HCT116 (cell line): ENCODE data around the gene ZPBP. TPM values are rescaled to one million over a fixed set of nuclear protein-coding genes. Genes with fewer than 3 reads are reported as not detected.

Experiments
- ATAC-seq: fragments of 200-7000 bp; cut with Tn5 transposase; 2 replicates; pipeline ENCODE4 v1.9.1; 2020; ENCODE audit warnings: mild to moderate bottlenecking, moderate library complexity
- BruUV-seq: library from RNA; stranded (reverse); fragments of 400-500 nt; replicated peaks from 2 replicates; lab custom pipeline; 2021; lab: Mats Ljungman, UMichigan
- CTCF ChIA-PET: fragments of 300-600 bp; sonication (Branson Sonifier 250); formaldehyde crosslinking; loops from one replicate; lab custom pipeline; 2021; ENCODE audit warnings: antibody characterized with exemption; lab: Charles Lee
- POLR2A ChIA-PET: fragments of 300-600, 350-600 bp; sonication (Branson Sonifier 250); formaldehyde crosslinking; loops from one replicate; lab custom pipeline; 2021; ENCODE audit warnings: antibody characterized with exemption; lab: Charles Lee
- RAD21 ChIA-PET, 2 experiments: fragments of 300-600 bp; sonication (Branson Sonifier 250); formaldehyde crosslinking; loops; one replicate each; lab custom pipeline; 2023; ENCODE audit warnings: low total read pairs in 2 of 2; ENCODE audit not compliant: uncharacterized antibody in 2 of 2, unreplicated experiment in 2 of 2, low non-redundant PET in 1 of 2; lab: Charles Lee
- DNase-seq: peaks from one replicate; pipeline ENCODE4 v3.0.0-alpha.2; 2010; ENCODE audit warnings: low read depth, low spot score
- H2AFZ ChIP-seq: fragments of 200-600 bp; shearing (Covaris generic), sonication (generic); 2 replicates; pipeline ENCODE4 v1.6.1; 2017; ENCODE audit warnings: low read depth, mixed run types, mixed read lengths, antibody characterized with exemption, low read length; ENCODE audit not compliant: poor library complexity, severe bottlenecking
- H3K27ac ChIP-seq: 2 replicates; pipeline ENCODE4 v1.5.1; 2012; ENCODE audit warnings: low read depth, low read length
- H3K27me3 ChIP-seq: fragments of 200-600 bp; sonication (generic); 2 replicates; pipeline ENCODE4 v1.6.1; 2016; ENCODE audit warnings: mixed run types, low read length, mixed read lengths; ENCODE audit not compliant: insufficient read depth
- H3K36me3 ChIP-seq, 2 experiments: fragments of 200-500 bp in 1 of 2; fragments of 200-600 bp in 1 of 2; sonication (Bioruptor generic) in 1 of 2; sonication (generic) in 1 of 2; 2 replicates each; pipeline versions ENCODE4 v1.5.1 to v1.6.1; 2014 to 2016; ENCODE audit warnings: low read length in 2 of 2, inconsistent platforms in 1 of 2, mixed read lengths in 1 of 2, mixed run types in 1 of 2; ENCODE audit not compliant: insufficient read depth in 2 of 2, control insufficient read depth in 1 of 2
- H3K4me1 ChIP-seq, 2 experiments: fragments of 200-600 bp in 1 of 2; sonication (generic) in 1 of 2; 2 replicates each; pipeline versions ENCODE4 v1.5.1 to v1.6.1; 2012 to 2017; ENCODE audit warnings: low read length in 2 of 2, inconsistent platforms in 1 of 2, mild to moderate bottlenecking in 1 of 2, mixed read lengths in 1 of 2, mixed run types in 1 of 2, moderate library complexity in 1 of 2; ENCODE audit not compliant: insufficient read depth in 2 of 2, control insufficient read depth in 1 of 2
- H3K4me2 ChIP-seq: fragments of 200-600 bp; sonication (generic); 2 replicates; pipeline ENCODE4 v1.6.1; 2017; ENCODE audit warnings: mixed run types, low read length, mixed read lengths
- H3K4me3 ChIP-seq, 2 experiments: fragments of 200-600 bp in 1 of 2; sonication (generic) in 1 of 2; replicated peaks in 1 of 2; 2 replicates each; pipeline ENCODE4 v1.5.1; 2011 to 2016; ENCODE audit warnings: low read length in 2 of 2, control low read depth in 1 of 2, low read depth in 1 of 2, mild to moderate bottlenecking in 1 of 2, mixed read lengths in 1 of 2, mixed run types in 1 of 2
- H3K79me2 ChIP-seq: fragments of 200-600 bp; sonication (generic); 2 replicates; pipeline ENCODE4 v1.6.1; 2017; ENCODE audit warnings: mild to moderate bottlenecking, mixed run types, low read length, moderate library complexity, mixed read lengths; ENCODE audit not compliant: insufficient read depth
- H3K9ac ChIP-seq: fragments of 200-600 bp; sonication (generic); 2 replicates; pipeline ENCODE4 v1.6.1; 2016; ENCODE audit warnings: low read length, mixed read lengths
- H3K9me2 ChIP-seq: fragments of 200-600 bp; sonication (generic), shearing (Covaris generic); 2 replicates; pipeline ENCODE4 v1.6.1; 2017; ENCODE audit warnings: mixed run types, mild to moderate bottlenecking, moderate library complexity; ENCODE audit not compliant: insufficient read depth
- H3K9me3 ChIP-seq, 2 experiments: fragments of 200-500 bp in 1 of 2; fragments of 200-600 bp in 1 of 2; sonication (Bioruptor generic) in 1 of 2; sonication (generic) in 1 of 2; 2 replicates each; pipeline ENCODE4 v1.6.1; 2014 to 2017; ENCODE audit warnings: low read length in 2 of 2, mixed read lengths in 2 of 2, inconsistent platforms in 1 of 2, low read depth in 1 of 2, mild to moderate bottlenecking in 1 of 2, mixed run types in 1 of 2, moderate library complexity in 1 of 2; ENCODE audit not compliant: control insufficient read depth in 1 of 2, insufficient read depth in 1 of 2
- H4K20me1 ChIP-seq: fragments of 200-600 bp; sonication (generic), shearing (Covaris generic); 2 replicates; pipeline ENCODE4 v1.6.1; 2017; ENCODE audit warnings: mixed run types, mild to moderate bottlenecking, moderate library complexity; ENCODE audit not compliant: insufficient read depth
- CEBPB ChIP-seq: IDR thresholded peaks from 2 replicates; pipeline ENCODE4 v1.6.1; 2012; ENCODE audit warnings: low read depth
- EGR1 ChIP-seq: IDR thresholded peaks from 2 replicates; pipeline ENCODE4 v1.6.1; 2012; ENCODE audit warnings: low read depth
- ELF1 ChIP-seq: IDR thresholded peaks from 2 replicates; pipeline ENCODE4 v1.6.1; 2012; ENCODE audit warnings: low read depth, borderline replicate concordance
- EZH2 ChIP-seq: fragments of 200-600 bp; sonication (generic); IDR thresholded peaks from 2 replicates; pipeline ENCODE4 v1.6.1; 2017; ENCODE audit warnings: antibody characterized with exemption, mixed run types
- JUND ChIP-seq: IDR thresholded peaks from 2 replicates; pipeline ENCODE4 v1.6.1; 2012
- POLR2AphosphoS5 ChIP-seq: IDR thresholded peaks from 2 replicates; pipeline ENCODE4 v1.6.1; 2011; ENCODE audit warnings: mild to moderate bottlenecking, low read depth, low read length, moderate library complexity
- SP1 ChIP-seq: IDR thresholded peaks from 2 replicates; pipeline ENCODE4 v1.6.1; 2012; ENCODE audit warnings: low read depth
- YY1 ChIP-seq: IDR thresholded peaks from 2 replicates; pipeline ENCODE4 v1.6.1; 2011; ENCODE audit warnings: low read length, low read depth, moderate library complexity, mild to moderate bottlenecking; ENCODE audit not compliant: insufficient replicate concordance; ENCODE audit errors: extremely low read depth
- ZFX ChIP-seq: fragments of 450-650 bp; IDR thresholded peaks from 2 replicates; pipeline ENCODE4 v1.6.1; 2017
- ZNF274 ChIP-seq: fragments of 200-500 bp; sonication (Bioruptor generic); IDR thresholded peaks from 2 replicates; pipeline ENCODE4 v1.6.1; 2014; ENCODE audit warnings: mild to moderate bottlenecking, low read depth, low read length, inconsistent platforms
- intact Hi-C: fragments of 100-400 bp; cut with micrococcal nuclease; formaldehyde crosslinking; loops from 2 replicates; pipeline ENCODE4 v1.10.0; 2022
- total RNA-seq: library from RNA; stranded (reverse); gene quantifications from one replicate; pipeline ENCODE4 v1.2.1, GENCODE V29; 2021; ENCODE audit not compliant: unreplicated experiment
- TF ChIP-seq, protein P1 (sequence below): IDR thresholded peaks from 2 replicates; pipeline ENCODE4 v1.6.1; 2012
- TF ChIP-seq, protein P2 (sequence below), 3 experiments: fragments of 200-600 bp in 1 of 3; sonication (generic) in 1 of 3; IDR thresholded peaks in 2 of 3; conservative IDR thresholded peaks in 1 of 3; 2 replicates each; pipeline ENCODE4 v1.5.1; 2012 to 2017; ENCODE audit warnings: low read depth in 2 of 3, low read length in 2 of 3, antibody characterized with exemption in 1 of 3, borderline replicate concordance in 1 of 3, control low read depth in 1 of 3, mild to moderate bottlenecking in 1 of 3, mixed read lengths in 1 of 3, mixed run types in 1 of 3, moderate library complexity in 1 of 3; ENCODE audit not compliant: insufficient read depth in 1 of 3
- TF ChIP-seq, protein P3 (sequence below): IDR thresholded peaks from 2 replicates; pipeline ENCODE4 v1.6.1; 2012; ENCODE audit warnings: low read depth
- TF ChIP-seq, protein P4 (sequence below): IDR thresholded peaks from 2 replicates; pipeline ENCODE4 v1.6.1; 2012

Gene ZPBP
- total RNA-seq, 1 experiment from 2014 or later = not detected

DNA sequence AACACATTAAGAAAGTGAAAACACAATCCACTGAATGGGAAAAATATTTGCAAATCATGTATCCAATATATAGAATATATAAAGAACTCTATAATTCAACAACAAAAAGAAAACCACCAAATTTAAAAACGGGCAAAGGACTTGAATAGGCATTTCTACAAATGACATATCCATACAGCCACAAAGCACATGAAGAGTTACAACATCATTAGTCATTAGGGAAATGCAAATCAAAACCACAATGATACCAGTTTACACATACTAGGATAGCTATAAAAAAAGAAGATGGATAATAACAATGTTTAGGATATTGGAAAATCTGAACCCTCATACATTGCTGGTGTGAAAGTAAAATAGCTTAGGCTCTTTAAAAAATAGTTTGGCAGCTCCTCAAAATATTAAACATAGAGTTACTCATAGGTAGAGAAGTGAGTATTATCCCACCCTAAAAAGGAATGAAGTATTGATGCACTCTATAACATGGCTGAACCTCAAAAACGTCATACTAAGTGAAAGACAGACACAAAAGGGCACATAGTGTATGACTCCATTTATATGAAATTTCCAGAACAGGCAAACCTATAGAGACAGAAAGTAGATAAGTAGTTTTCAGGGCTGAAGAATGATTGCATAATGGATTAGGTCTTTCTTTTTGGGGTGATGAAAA, 4.5 kb downstream of the ZPBP start:
- ChIA-PET RAD21 (no interaction called here), CTCF (no interaction called here), POLR2A (no interaction called here)
- H3K4me2 ChIP-seq = no peak overlapping the region
- H3K9me3 ChIP-seq = no peaks in the 10 kb centered on the region
- no peaks in the 10 kb centered on the region for H3K9me2 ChIP-seq
- no peak for DNase-seq
- H3K9ac ChIP-seq = no peak overlapping the region
- intact Hi-C loops = no loop called here
- H3K36me3 ChIP-seq = no peaks in the 10 kb centered on the region
- H3K79me2 ChIP-seq = no peaks in the 10 kb centered on the region
- TF ChIP-seq, protein P1, sequence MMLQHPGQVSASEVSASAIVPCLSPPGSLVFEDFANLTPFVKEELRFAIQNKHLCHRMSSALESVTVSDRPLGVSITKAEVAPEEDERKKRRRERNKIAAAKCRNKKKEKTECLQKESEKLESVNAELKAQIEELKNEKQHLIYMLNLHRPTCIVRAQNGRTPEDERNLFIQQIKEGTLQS = no peak
- TF ChIP-seq, protein P2, sequence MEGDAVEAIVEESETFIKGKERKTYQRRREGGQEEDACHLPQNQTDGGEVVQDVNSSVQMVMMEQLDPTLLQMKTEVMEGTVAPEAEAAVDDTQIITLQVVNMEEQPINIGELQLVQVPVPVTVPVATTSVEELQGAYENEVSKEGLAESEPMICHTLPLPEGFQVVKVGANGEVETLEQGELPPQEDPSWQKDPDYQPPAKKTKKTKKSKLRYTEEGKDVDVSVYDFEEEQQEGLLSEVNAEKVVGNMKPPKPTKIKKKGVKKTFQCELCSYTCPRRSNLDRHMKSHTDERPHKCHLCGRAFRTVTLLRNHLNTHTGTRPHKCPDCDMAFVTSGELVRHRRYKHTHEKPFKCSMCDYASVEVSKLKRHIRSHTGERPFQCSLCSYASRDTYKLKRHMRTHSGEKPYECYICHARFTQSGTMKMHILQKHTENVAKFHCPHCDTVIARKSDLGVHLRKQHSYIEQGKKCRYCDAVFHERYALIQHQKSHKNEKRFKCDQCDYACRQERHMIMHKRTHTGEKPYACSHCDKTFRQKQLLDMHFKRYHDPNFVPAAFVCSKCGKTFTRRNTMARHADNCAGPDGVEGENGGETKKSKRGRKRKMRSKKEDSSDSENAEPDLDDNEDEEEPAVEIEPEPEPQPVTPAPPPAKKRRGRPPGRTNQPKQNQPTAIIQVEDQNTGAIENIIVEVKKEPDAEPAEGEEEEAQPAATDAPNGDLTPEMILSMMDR (IDR thresholded peaks at IDR 0.05 in 2 of 3, conservative IDR thresholded peaks at IDR 0.05 in 1 of 3; ENCODE audit: borderline replicate concordance in 1 of 3, insufficient read depth in 1 of 3, low read depth in 2 of 3, low read length in 2 of 3) = no peak
- TF ChIP-seq SP1 (no peak), CEBPB (no peak), EZH2 (no peak), POLR2AphosphoS5 (no peak), JUND (no peak), ELF1 (no peak), ZFX (no peak), YY1 (no peak), ZNF274 (no peak), EGR1 (no peak)
- TF ChIP-seq, protein P3, sequence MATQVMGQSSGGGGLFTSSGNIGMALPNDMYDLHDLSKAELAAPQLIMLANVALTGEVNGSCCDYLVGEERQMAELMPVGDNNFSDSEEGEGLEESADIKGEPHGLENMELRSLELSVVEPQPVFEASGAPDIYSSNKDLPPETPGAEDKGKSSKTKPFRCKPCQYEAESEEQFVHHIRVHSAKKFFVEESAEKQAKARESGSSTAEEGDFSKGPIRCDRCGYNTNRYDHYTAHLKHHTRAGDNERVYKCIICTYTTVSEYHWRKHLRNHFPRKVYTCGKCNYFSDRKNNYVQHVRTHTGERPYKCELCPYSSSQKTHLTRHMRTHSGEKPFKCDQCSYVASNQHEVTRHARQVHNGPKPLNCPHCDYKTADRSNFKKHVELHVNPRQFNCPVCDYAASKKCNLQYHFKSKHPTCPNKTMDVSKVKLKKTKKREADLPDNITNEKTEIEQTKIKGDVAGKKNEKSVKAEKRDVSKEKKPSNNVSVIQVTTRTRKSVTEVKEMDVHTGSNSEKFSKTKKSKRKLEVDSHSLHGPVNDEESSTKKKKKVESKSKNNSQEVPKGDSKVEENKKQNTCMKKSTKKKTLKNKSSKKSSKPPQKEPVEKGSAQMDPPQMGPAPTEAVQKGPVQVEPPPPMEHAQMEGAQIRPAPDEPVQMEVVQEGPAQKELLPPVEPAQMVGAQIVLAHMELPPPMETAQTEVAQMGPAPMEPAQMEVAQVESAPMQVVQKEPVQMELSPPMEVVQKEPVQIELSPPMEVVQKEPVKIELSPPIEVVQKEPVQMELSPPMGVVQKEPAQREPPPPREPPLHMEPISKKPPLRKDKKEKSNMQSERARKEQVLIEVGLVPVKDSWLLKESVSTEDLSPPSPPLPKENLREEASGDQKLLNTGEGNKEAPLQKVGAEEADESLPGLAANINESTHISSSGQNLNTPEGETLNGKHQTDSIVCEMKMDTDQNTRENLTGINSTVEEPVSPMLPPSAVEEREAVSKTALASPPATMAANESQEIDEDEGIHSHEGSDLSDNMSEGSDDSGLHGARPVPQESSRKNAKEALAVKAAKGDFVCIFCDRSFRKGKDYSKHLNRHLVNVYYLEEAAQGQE = no peak
- TF ChIP-seq, protein P4, sequence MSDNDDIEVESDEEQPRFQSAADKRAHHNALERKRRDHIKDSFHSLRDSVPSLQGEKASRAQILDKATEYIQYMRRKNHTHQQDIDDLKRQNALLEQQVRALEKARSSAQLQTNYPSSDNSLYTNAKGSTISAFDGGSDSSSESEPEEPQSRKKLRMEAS = no peak
- H3K27ac ChIP-seq = no peak overlapping the region
- H2AFZ ChIP-seq = no peak overlapping the region
- H3K27me3 ChIP-seq = no peaks in the 10 kb centered on the region
- no peak for ATAC-seq
- no peak overlapping the region for H3K4me3 ChIP-seq
- no TSS peak for BruUV-seq
- no peaks in the 10 kb centered on the region; the same call in 1 of the 2 replicates for H4K20me1 ChIP-seq
- no peaks in the 10 kb centered on the region for H3K4me1 ChIP-seq
